HL-60 (cell line): Measurements from ENCODE around the gene SPOP.

Experiments
- GABPA ChIP-seq: IDR thresholded peaks from 2 replicates; pipeline ENCODE4 v1.6.1; 2012; ENCODE audit warnings: low read depth
- POLR2AphosphoS5 ChIP-seq: IDR thresholded peaks from 2 replicates; pipeline ENCODE4 v1.6.1; 2012; ENCODE audit warnings: low read depth
- SPI1 ChIP-seq: IDR thresholded peaks from 2 replicates; pipeline ENCODE4 v1.6.1; 2012; ENCODE audit warnings: low read depth, mild to moderate bottlenecking, borderline replicate concordance
- TF ChIP-seq, protein P1 (sequence below): IDR thresholded peaks from 2 replicates; pipeline ENCODE4 v1.6.1; 2012; ENCODE audit warnings: low read depth; ENCODE audit not compliant: insufficient replicate concordance
- TF ChIP-seq, protein P2 (sequence below): IDR thresholded peaks from one replicate; pipeline ENCODE4 v1.5.1; 2011; ENCODE audit warnings: low read length, control low read depth, inconsistent platforms; ENCODE audit not compliant: insufficient read depth

DNA sequence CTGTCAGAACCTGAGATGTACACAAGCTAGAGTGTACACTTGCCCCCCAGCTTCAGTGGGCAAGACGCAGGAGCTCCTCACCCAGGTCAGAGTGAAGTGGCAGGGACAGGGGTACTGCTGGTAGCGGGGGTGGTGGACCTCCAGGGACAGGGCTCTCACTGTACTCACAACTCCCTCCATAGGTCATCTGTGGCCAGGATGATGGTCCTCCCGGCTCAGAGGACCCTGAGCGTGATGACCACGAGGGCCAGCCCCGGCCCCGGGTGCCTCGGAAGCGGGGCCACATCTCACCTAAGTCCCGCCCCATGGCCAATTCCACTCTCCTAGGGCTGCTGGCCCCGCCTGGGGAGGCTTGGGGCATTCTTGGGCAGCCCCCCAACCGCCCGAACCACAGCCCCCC lies 99.5 kb downstream of the SPOP start:
- TF ChIP-seq, protein P1, sequence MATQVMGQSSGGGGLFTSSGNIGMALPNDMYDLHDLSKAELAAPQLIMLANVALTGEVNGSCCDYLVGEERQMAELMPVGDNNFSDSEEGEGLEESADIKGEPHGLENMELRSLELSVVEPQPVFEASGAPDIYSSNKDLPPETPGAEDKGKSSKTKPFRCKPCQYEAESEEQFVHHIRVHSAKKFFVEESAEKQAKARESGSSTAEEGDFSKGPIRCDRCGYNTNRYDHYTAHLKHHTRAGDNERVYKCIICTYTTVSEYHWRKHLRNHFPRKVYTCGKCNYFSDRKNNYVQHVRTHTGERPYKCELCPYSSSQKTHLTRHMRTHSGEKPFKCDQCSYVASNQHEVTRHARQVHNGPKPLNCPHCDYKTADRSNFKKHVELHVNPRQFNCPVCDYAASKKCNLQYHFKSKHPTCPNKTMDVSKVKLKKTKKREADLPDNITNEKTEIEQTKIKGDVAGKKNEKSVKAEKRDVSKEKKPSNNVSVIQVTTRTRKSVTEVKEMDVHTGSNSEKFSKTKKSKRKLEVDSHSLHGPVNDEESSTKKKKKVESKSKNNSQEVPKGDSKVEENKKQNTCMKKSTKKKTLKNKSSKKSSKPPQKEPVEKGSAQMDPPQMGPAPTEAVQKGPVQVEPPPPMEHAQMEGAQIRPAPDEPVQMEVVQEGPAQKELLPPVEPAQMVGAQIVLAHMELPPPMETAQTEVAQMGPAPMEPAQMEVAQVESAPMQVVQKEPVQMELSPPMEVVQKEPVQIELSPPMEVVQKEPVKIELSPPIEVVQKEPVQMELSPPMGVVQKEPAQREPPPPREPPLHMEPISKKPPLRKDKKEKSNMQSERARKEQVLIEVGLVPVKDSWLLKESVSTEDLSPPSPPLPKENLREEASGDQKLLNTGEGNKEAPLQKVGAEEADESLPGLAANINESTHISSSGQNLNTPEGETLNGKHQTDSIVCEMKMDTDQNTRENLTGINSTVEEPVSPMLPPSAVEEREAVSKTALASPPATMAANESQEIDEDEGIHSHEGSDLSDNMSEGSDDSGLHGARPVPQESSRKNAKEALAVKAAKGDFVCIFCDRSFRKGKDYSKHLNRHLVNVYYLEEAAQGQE = no peak
- TF ChIP-seq, protein P2, sequence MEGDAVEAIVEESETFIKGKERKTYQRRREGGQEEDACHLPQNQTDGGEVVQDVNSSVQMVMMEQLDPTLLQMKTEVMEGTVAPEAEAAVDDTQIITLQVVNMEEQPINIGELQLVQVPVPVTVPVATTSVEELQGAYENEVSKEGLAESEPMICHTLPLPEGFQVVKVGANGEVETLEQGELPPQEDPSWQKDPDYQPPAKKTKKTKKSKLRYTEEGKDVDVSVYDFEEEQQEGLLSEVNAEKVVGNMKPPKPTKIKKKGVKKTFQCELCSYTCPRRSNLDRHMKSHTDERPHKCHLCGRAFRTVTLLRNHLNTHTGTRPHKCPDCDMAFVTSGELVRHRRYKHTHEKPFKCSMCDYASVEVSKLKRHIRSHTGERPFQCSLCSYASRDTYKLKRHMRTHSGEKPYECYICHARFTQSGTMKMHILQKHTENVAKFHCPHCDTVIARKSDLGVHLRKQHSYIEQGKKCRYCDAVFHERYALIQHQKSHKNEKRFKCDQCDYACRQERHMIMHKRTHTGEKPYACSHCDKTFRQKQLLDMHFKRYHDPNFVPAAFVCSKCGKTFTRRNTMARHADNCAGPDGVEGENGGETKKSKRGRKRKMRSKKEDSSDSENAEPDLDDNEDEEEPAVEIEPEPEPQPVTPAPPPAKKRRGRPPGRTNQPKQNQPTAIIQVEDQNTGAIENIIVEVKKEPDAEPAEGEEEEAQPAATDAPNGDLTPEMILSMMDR = no peak
- TF ChIP-seq POLR2AphosphoS5 (no peak), SPI1 (no peak), GABPA (no peak)
